Lung (tissue), 12 donors: Measurements from ENCODE around the gene FLT3LG. TPM values are rescaled to one million over a fixed set of nuclear protein-coding genes. Genes with fewer than 3 reads are reported as not detected.

ENCODE experiments used
- ATAC-seq: fragments of 200-7000 bp; cut with Tn5 transposase; one replicate; pipeline ENCODE4 v1.9.1; 2020; ENCODE audit warnings: moderate number of reproducible peaks; ENCODE audit not compliant: insufficient read depth, low FRiP score
- DNase-seq, 3 donors: peaks; one replicate each; pipeline ENCODE4 v3.0.0-alpha.2; 2013 to 2017
- H3K27ac ChIP-seq, 2 donors: one replicate each; pipeline ENCODE4 v1.5.1; 2013; ENCODE audit warnings: mild to moderate bottlenecking in 2 of 2, moderate library complexity in 2 of 2, control low read depth in 1 of 2, inconsistent platforms in 1 of 2, low read depth in 1 of 2, low read length in 1 of 2
- H3K27me3 ChIP-seq, 3 donors: one replicate each; pipeline ENCODE4 v1.5.1; 2013; ENCODE audit warnings: low read length in 2 of 3; ENCODE audit not compliant: control insufficient read depth in 3 of 3, insufficient read depth in 3 of 3
- H3K36me3 ChIP-seq, 4 donors: one replicate each; pipeline ENCODE4 v1.5.1; 2013; ENCODE audit warnings: low read length in 4 of 4, mild to moderate bottlenecking in 1 of 4, moderate library complexity in 1 of 4; ENCODE audit not compliant: control insufficient read depth in 4 of 4, insufficient read depth in 4 of 4
- H3K4me1 ChIP-seq, 5 donors: one replicate each; pipeline ENCODE4 v1.5.1; 2013; ENCODE audit warnings: low read length in 5 of 5, mild to moderate bottlenecking in 2 of 5, moderate library complexity in 1 of 5; ENCODE audit not compliant: control insufficient read depth in 5 of 5, insufficient read depth in 5 of 5
- H3K4me3 ChIP-seq: one replicate; pipeline ENCODE4 v1.5.1; 2013; ENCODE audit warnings: mild to moderate bottlenecking, control low read depth, moderate library complexity
- H3K9ac ChIP-seq, 2 donors: one replicate each; pipeline ENCODE4 v1.5.1; 2013; ENCODE audit warnings: low read length in 2 of 2, control low read depth in 1 of 2; ENCODE audit not compliant: insufficient read depth in 1 of 2
- H3K9me3 ChIP-seq, 4 donors: one replicate each; pipeline ENCODE4 v1.5.1; 2013; ENCODE audit warnings: low read length in 3 of 4, mild to moderate bottlenecking in 1 of 4, moderate library complexity in 1 of 4; ENCODE audit not compliant: control insufficient read depth in 4 of 4, insufficient read depth in 3 of 4
- CTCF ChIP-seq: IDR thresholded peaks from 2 replicates; pipeline ENCODE4 v1.5.1; 2012; ENCODE audit warnings: mild to moderate bottlenecking; ENCODE audit errors: control extremely low read depth, extremely low read depth
- WGBS, 2 donors: extraction: QIAGEN DNeasy Blood & Tissue Kit; methylation state at CpG; one replicate each; pipeline ENCODE4 v1.1.7; 2013; 5-methylcytosine and 5-hydroxymethylcytosine counted together
- polyA plus RNA-seq, 2 donors: library from polyadenylated mRNA; stranded (reverse); fragments of 200-250 nt; gene quantifications; one replicate each; pipeline ENCODE4 v1.2.1, GENCODE V29; 2013
- total RNA-seq, 2 donors: library from RNA; depleted of rRNA in 1 of 2; stranded (reverse); fragments of >200 nt in 1 of 2; gene quantifications; one replicate each; pipeline ENCODE4 v1.2.1, GENCODE V29; 2014 to 2021
- donor health status: control.
- donor health status: control.
- donor health status: Bipolar disorder and iron deficiency.
- donor health status: healthy.
- donor health status: DM: yes; HTN: yes; CAD: no.

The FLT3LG gene
- total and polyA plus RNA-seq, 4 donors, result 2.9 to 15.0 (median 9.2) TPM

DNA sequence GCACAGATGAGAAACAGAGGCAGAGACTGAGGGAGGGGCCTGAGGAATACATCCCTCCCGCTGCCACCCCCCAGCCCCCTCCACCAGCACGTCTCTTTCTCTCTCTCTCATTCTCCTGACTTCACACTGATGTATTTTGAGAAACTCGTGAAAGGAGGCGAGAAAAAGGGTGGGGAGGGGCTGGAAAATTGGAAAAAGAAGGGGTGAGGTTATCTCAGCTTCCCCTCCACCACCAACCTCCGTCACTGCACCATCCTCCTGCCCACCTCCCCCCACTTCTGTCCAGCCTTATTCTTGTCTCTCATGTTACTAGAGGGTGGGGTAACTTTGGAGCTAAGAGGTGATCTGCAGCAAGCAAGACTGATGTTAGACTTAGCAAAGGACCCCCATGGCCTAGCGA, 34.2 kb upstream of the FLT3LG start:
- Histone ChIP-seq H3K36me3 (no peaks in the 10 kb centered on the region), H3K4me1 (peaks cover 0 to 5% (median 0%) of the 10 kb centered on the region in 5 donors), H3K9ac (no peak overlapping the region), H3K4me3 (no peak overlapping the region), H3K27me3 (peaks cover 4 to 76% (median 69%) of the 10 kb centered on the region in 3 donors), H3K27ac (no peak overlapping the region), H3K9me3 (peaks cover 0 to 3% (median 0%) of the 10 kb centered on the region in 4 donors)
- DNase-seq (no peak), ATAC-seq (no peak)
- 58 to 61% methylated on average over 5 to 6 of the region's 6 CpGs for WGBS, 2 donors
- no peak for TF ChIP-seq CTCF

GRCh38 chr19:49440439-49441209, 33.4 kb upstream of the FLT3LG start:
- H3K36me3 ChIP-seq, result no peaks in the 10 kb centered on the region
- H3K9me3 ChIP-seq, result peaks cover 0 to 3% (median 0%) of the 10 kb centered on the region in 4 donors
- ATAC-seq, result no peak
- H3K4me3 ChIP-seq, result no peak overlapping the region
- WGBS, 2 donors, result 33 to 38% methylated on average over 19 of the region's 19 CpGs
- no peak for DNase-seq
- TF ChIP-seq CTCF, result no peak
- no peak overlapping the region for H3K27ac ChIP-seq
- H3K4me1 ChIP-seq, result peaks cover 0 to 5% (median 0%) of the 10 kb centered on the region in 5 donors
- peaks cover 0 to 68% (median 63%) of the 10 kb centered on the region in 3 donors for H3K27me3 ChIP-seq
- no peak overlapping the region for H3K9ac ChIP-seq

- WGBS, 2 donors, result 3 to 7% methylated on average over 28 to 56 of the region's 56 CpGs
- peaks cover 0 to under 1% (median 0%) of the 10 kb centered on the region in 4 donors for H3K9me3 ChIP-seq
- TF ChIP-seq CTCF, result no peak
- H3K27ac ChIP-seq, result no peak within 1 kb of the TSS
- DNase-seq (no peak), ATAC-seq (no peak)
- peaks cover 0 to 5% (median 0%) of the 10 kb centered on the region in 5 donors for H3K4me1 ChIP-seq
- H3K4me3 ChIP-seq, result no peak within 1 kb of the TSS
- H3K36me3 ChIP-seq, result peaks cover 0 to 2% (median 0%) of the 10 kb centered on the region in 4 donors
- peaks cover 0 to 61% (median 56%) of the 10 kb centered on the region in 3 donors for H3K27me3 ChIP-seq
- no peak within 1 kb of the TSS for H3K9ac ChIP-seq
Measured at GRCh38 chr19:49441210-49441959, 32.6 kb upstream of the FLT3LG start, which contains the start of gene SLC17A7. SLC17A7 (minus strand) TSS chr19:49441527; CDS start chr19:49441379, 148 bp downstream.
